ENCODE results near the gene CDH4. TPM values are rescaled to one million over a fixed set of nuclear protein-coding genes. Genes with fewer than 3 reads are reported as not detected.

Gene CDH4
- total RNA-seq, 2 experiments from 2014 or later = 0.10 to 0.15 TPM

GRCh38 chr20:61927826-61928541 is 675.9 kb downstream of the CDH4 start:
- no peaks in the 10 kb centered on the region for H3K36me3 Mint-ChIP-seq (ENCODE audit: low read depth)
- no peak overlapping the region for H3K27ac Mint-ChIP-seq
- intact Hi-C loops (cut with micrococcal nuclease) = no loop called here
- CTCF ChIA-PET = no interaction called here
- DNase-seq = no peak
- no peak overlapping the region for H3K4me3 Mint-ChIP-seq
- no peaks in the 10 kb centered on the region for H3K4me1 Mint-ChIP-seq (ENCODE audit: low read depth)
- no peaks in the 10 kb centered on the region for H3K27me3 Mint-ChIP-seq (ENCODE audit: low read depth)
- no peaks in the 10 kb centered on the region for H3K9me3 Mint-ChIP-seq

GRCh38 chr20:61929561-61929960 is 677.5 kb downstream of the CDH4 start:
- Mint-ChIP-seq H3K36me3 (ENCODE audit: low read depth) (no peaks in the 10 kb centered on the region), H3K27me3 (ENCODE audit: low read depth) (no peaks in the 10 kb centered on the region), H3K4me1 (ENCODE audit: low read depth) (no peaks in the 10 kb centered on the region), H3K27ac (no peak overlapping the region), H3K9me3 (no peaks in the 10 kb centered on the region), H3K4me3 (no peak overlapping the region)
- CTCF ChIA-PET = no interaction called here
- no peak for DNase-seq
- intact Hi-C loops (cut with micrococcal nuclease) = no loop called here

DNA sequence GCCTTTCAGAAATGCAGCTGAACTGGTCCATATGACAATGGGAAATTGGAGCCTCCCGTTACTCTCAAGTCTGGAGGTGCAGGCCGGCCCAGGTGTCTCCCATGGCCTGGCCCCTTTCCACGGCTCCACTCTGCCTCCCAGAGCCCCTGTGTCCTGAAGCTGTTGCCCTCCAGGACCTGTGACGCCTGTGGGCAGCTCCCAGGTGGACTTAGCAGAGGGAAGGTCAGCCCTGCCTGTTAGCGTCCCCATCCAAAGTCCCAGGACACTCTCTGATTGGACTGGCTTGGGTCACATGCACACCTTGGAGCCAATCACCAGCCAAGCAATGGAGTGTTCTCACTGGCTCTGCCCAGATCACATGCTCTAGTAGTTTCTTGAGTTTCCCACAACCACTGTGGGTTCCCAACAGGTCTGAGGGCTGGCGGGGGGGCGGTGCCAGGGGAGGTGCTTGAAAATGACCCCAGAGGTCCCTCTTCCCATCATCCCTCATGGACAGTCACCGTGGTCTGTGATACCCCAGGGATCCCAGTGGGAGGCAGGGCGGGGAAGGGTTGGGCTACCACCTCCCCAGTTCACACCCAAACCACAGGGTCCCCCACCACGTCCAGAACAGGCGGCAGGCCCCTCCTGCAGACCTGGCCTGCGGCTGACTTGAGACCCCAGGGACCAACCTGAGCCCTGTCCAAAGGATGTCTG is 678.1 kb downstream of the CDH4 start:
- Mint-ChIP-seq H3K27ac (no peak overlapping the region), H3K9me3 (no peaks in the 10 kb centered on the region), H3K4me1 (ENCODE audit: low read depth) (no peaks in the 10 kb centered on the region), H3K4me3 (no peak overlapping the region), H3K27me3 (ENCODE audit: low read depth) (peaks cover 3% of the 10 kb centered on the region), H3K36me3 (ENCODE audit: low read depth) (no peaks in the 10 kb centered on the region)
- CTCF ChIA-PET = no interaction called here
- DNase-seq = no peak
- intact Hi-C loops (cut with micrococcal nuclease) = no loop called here

GRCh38 chr20:61930776-61931475 is 678.9 kb downstream of the CDH4 start:
- H3K4me3 Mint-ChIP-seq = no peak overlapping the region
- H3K4me1 Mint-ChIP-seq (ENCODE audit: low read depth) = no peaks in the 10 kb centered on the region
- intact Hi-C loops (cut with micrococcal nuclease) = no loop called here
- peaks cover 3% of the 10 kb centered on the region for H3K27me3 Mint-ChIP-seq (ENCODE audit: low read depth)
- no peaks in the 10 kb centered on the region for H3K36me3 Mint-ChIP-seq (ENCODE audit: low read depth)
- H3K9me3 Mint-ChIP-seq = no peaks in the 10 kb centered on the region
- CTCF ChIA-PET = no interaction called here
- no peak overlapping the region for H3K27ac Mint-ChIP-seq
- DNase-seq = no peak

DNA sequence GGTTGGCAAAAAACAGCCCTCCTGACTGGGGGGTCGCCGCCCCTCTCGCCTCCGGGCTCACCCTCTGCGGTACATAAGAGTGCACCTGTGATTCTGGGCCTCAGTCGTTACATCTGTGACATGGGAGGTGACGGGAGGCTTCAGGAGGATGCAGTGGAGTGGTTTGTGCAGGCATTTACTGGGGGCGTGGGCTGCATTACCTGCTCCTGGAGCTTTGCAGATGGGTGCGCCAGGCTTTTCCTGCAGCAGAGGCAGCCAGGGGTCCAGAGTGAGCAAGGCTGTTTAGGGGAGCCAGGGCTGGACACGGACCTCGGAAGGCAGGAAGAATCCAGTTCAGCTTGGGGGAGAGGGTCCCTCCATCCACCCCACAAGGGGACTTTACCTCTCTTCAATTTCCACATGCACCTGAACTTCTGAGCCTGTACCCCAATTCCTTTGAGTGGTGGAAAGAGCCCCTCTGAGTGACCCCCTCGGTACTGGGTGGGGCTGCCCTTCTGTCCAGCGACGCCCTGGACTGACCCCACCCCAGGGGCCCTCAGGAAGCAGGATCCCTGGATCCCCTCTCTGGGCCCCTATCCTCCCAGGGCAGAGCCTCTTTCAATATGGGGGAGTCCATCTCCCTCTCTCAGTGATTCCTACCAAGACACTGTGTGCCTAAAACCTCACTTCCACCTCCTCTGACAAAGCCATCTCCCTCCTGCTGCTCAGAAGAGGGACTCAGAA is 679.6 kb downstream of the CDH4 start:
- intact Hi-C loops (cut with micrococcal nuclease) = no loop called here
- Mint-ChIP-seq H3K9me3 (no peaks in the 10 kb centered on the region), H3K4me1 (ENCODE audit: low read depth) (no peaks in the 10 kb centered on the region), H3K27ac (no peak overlapping the region), H3K27me3 (ENCODE audit: low read depth) (peaks cover 3% of the 10 kb centered on the region), H3K36me3 (ENCODE audit: low read depth) (no peaks in the 10 kb centered on the region), H3K4me3 (no peak overlapping the region)
- CTCF ChIA-PET = no interaction called here
- DNase-seq = no peak

- intact Hi-C loops (cut with micrococcal nuclease) = no loop called here
- CTCF ChIA-PET = no interaction called here
- H3K27me3 Mint-ChIP-seq (ENCODE audit: low read depth) = peaks cover 3% of the 10 kb centered on the region
- H3K9me3 Mint-ChIP-seq = no peaks in the 10 kb centered on the region
- no peak overlapping the region for H3K4me3 Mint-ChIP-seq
- DNase-seq = no peak
- H3K36me3 Mint-ChIP-seq (ENCODE audit: low read depth) = no peaks in the 10 kb centered on the region
- H3K4me1 Mint-ChIP-seq (ENCODE audit: low read depth) = no peaks in the 10 kb centered on the region
- H3K27ac Mint-ChIP-seq = no peak overlapping the region
Observed at GRCh38 chr20:61932199-61932592, 680.1 kb downstream of the CDH4 start.

- Mint-ChIP-seq H3K4me3 (no peak overlapping the region), H3K4me1 (ENCODE audit: low read depth) (no peaks in the 10 kb centered on the region), H3K27ac (no peak overlapping the region), H3K36me3 (ENCODE audit: low read depth) (no peaks in the 10 kb centered on the region), H3K9me3 (no peaks in the 10 kb centered on the region), H3K27me3 (ENCODE audit: low read depth) (peaks cover 3% of the 10 kb centered on the region)
- intact Hi-C loops (cut with micrococcal nuclease) = no loop called here
- CTCF ChIA-PET = no interaction called here
- DNase-seq = no peak
Observed at GRCh38 chr20:61932711-61933480, 680.8 kb downstream of the CDH4 start.

GRCh38 chr20:61933481-61933950 is 681.5 kb downstream of the CDH4 start:
- CTCF ChIA-PET = no interaction called here
- H3K36me3 Mint-ChIP-seq (ENCODE audit: low read depth) = no peaks in the 10 kb centered on the region
- H3K27me3 Mint-ChIP-seq (ENCODE audit: low read depth) = peaks cover 3% of the 10 kb centered on the region
- no peak for DNase-seq
- H3K27ac Mint-ChIP-seq = no peak overlapping the region
- H3K4me1 Mint-ChIP-seq (ENCODE audit: low read depth) = no peaks in the 10 kb centered on the region
- intact Hi-C loops (cut with micrococcal nuclease) = no loop called here
- H3K9me3 Mint-ChIP-seq = no peaks in the 10 kb centered on the region
- H3K4me3 Mint-ChIP-seq = no peak overlapping the region

- peaks cover 3% of the 10 kb centered on the region for H3K27me3 Mint-ChIP-seq (ENCODE audit: low read depth)
- no peak overlapping the region for H3K4me3 Mint-ChIP-seq
- H3K36me3 Mint-ChIP-seq (ENCODE audit: low read depth) = no peaks in the 10 kb centered on the region
- H3K27ac Mint-ChIP-seq = no peak overlapping the region
- H3K9me3 Mint-ChIP-seq = no peaks in the 10 kb centered on the region
- CTCF ChIA-PET = no interaction called here
- DNase-seq = no peak
- intact Hi-C loops (cut with micrococcal nuclease) = no loop called here
- H3K4me1 Mint-ChIP-seq (ENCODE audit: low read depth) = no peaks in the 10 kb centered on the region
Observed at GRCh38 chr20:61933951-61934715, 682.1 kb downstream of the CDH4 start.

- Mint-ChIP-seq H3K27me3 (ENCODE audit: low read depth) (peaks cover 3% of the 10 kb centered on the region), H3K4me1 (ENCODE audit: low read depth) (no peaks in the 10 kb centered on the region), H3K9me3 (no peaks in the 10 kb centered on the region), H3K4me3 (no peak overlapping the region), H3K36me3 (ENCODE audit: low read depth) (no peaks in the 10 kb centered on the region), H3K27ac (no peak overlapping the region)
- DNase-seq = no peak
- intact Hi-C loops (cut with micrococcal nuclease) = no loop called here
- CTCF ChIA-PET = no interaction called here
Observed at GRCh38 chr20:61934716-61935530, 682.9 kb downstream of the CDH4 start.
